Mesothelial cell of epicardium (in vitro differentiated cells): ENCODE results near the gene HTR2A. TPM values are rescaled to one million over a fixed set of nuclear protein-coding genes. Genes with fewer than 3 reads are reported as not detected.

Experiments
- DNase-seq, 2 experiments: peaks; one replicate each; pipeline ENCODE4 v3.0.0; 2021; ENCODE audit warnings: low spot score in 2 of 2; ENCODE audit not compliant: unreplicated experiment in 2 of 2
- H3K27ac Mint-ChIP-seq: 2 replicates; pipeline ENCODE4 v1.8.0; 2021; ENCODE audit warnings: mixed read lengths
- H3K27me3 Mint-ChIP-seq: 2 replicates; pipeline ENCODE4 v1.8.0; 2021; ENCODE audit warnings: low read depth, mixed read lengths
- H3K36me3 Mint-ChIP-seq: 2 replicates; pipeline ENCODE4 v1.8.0; 2021; ENCODE audit warnings: mixed read lengths
- H3K4me1 Mint-ChIP-seq: 2 replicates; pipeline ENCODE4 v1.8.0; 2021; ENCODE audit warnings: mixed read lengths
- H3K4me3 Mint-ChIP-seq: 2 replicates; pipeline ENCODE4 v1.8.0; 2021; ENCODE audit warnings: mild to moderate bottlenecking, moderate library complexity, mixed read lengths
- H3K9me3 Mint-ChIP-seq: 2 replicates; pipeline ENCODE4 v1.8.0; 2021; ENCODE audit warnings: mixed read lengths
- CTCF ChIP-seq: fragments of 200-600 bp; sonication (generic); IDR thresholded peaks from one replicate; pipeline ENCODE4 v1.5.0; 2021; ENCODE audit warnings: antibody characterized with exemption; ENCODE audit not compliant: unreplicated experiment
- total RNA-seq: library from RNA; stranded (reverse); gene quantifications from 3 replicates; pipeline ENCODE4 v1.2.1, GENCODE V29; 2021

Gene HTR2A
- total RNA-seq, 1 donor from 2014 or later: 0.83 TPM

- TF ChIP-seq CTCF: no peak
- no peak for DNase-seq
- Mint-ChIP-seq H3K4me1 (no peaks in the 10 kb centered on the region), H3K36me3 (no peaks in the 10 kb centered on the region), H3K4me3 (no peak overlapping the region), H3K9me3 (peaks cover 14% of the 10 kb centered on the region), H3K27ac (no peak overlapping the region), H3K27me3 (no peaks in the 10 kb centered on the region)
These were observed 17.5 kb upstream of the HTR2A start for GRCh38 chr13:46914341-46914740.

DNA sequence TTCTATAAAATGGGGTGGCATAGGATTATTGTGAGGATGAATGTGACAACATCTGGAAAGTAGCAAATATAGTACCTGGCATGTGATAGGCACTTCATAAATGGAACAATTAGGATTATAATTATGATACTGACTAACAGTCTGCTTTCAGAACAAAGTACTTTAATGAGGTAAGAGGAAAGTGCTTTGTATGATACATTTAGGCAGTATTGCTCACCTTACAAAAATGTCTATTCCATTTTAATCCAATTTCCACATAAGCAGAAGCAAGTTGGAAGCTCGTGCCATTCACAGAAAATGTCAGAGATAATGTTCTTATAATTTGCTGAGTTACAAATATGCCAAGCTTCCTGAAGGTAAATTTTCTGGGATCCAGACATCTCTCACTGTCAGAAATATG is 16.9 kb upstream of the HTR2A start:
- no peak for DNase-seq
- H3K27ac Mint-ChIP-seq: no peak overlapping the region
- no peaks in the 10 kb centered on the region for H3K4me1 Mint-ChIP-seq
- H3K27me3 Mint-ChIP-seq: no peaks in the 10 kb centered on the region
- H3K9me3 Mint-ChIP-seq: peaks cover 9% of the 10 kb centered on the region
- no peak for TF ChIP-seq CTCF
- H3K4me3 Mint-ChIP-seq: no peak overlapping the region
- H3K36me3 Mint-ChIP-seq: no peaks in the 10 kb centered on the region

GRCh38 chr13:46909042-46909441 is 12.2 kb upstream of the HTR2A start:
- Mint-ChIP-seq H3K27me3 (no peaks in the 10 kb centered on the region), H3K36me3 (no peaks in the 10 kb centered on the region), H3K4me1 (no peaks in the 10 kb centered on the region), H3K9me3 (peaks cover 8% of the 10 kb centered on the region), H3K27ac (no peak overlapping the region), H3K4me3 (no peak overlapping the region)
- DNase-seq: no peak
- TF ChIP-seq CTCF: no peak

- no peak for TF ChIP-seq CTCF
- no peak for DNase-seq
- Mint-ChIP-seq H3K36me3 (no peaks in the 10 kb centered on the region), H3K27me3 (no peaks in the 10 kb centered on the region), H3K9me3 (peaks cover 8% of the 10 kb centered on the region), H3K4me1 (peaks cover 4% of the 10 kb centered on the region), H3K4me3 (no peak overlapping the region), H3K27ac (no peak overlapping the region)
These were observed 11.6 kb upstream of the HTR2A start for GRCh38 chr13:46908501-46908900.

- Mint-ChIP-seq H3K36me3 (no peaks in the 10 kb centered on the region), H3K27ac (no peak overlapping the region), H3K4me1 (peaks cover 9% of the 10 kb centered on the region), H3K27me3 (no peaks in the 10 kb centered on the region), H3K9me3 (no peaks in the 10 kb centered on the region), H3K4me3 (no peak overlapping the region)
- no peak for DNase-seq
- no peak for TF ChIP-seq CTCF
These were observed 9.6 kb upstream of the HTR2A start for GRCh38 chr13:46906405-46906804.

GRCh38 chr13:46905249-46905648 is 8.4 kb upstream of the HTR2A start:
- H3K27me3 Mint-ChIP-seq: no peaks in the 10 kb centered on the region

More at GRCh38 chr13:46905249-46905648, 8.4 kb upstream of the HTR2A start:
- H3K27ac Mint-ChIP-seq: no peak overlapping the region
- no peak for TF ChIP-seq CTCF
- no peaks in the 10 kb centered on the region for H3K9me3 Mint-ChIP-seq
- H3K4me3 Mint-ChIP-seq: no peak overlapping the region
- no peaks in the 10 kb centered on the region for H3K36me3 Mint-ChIP-seq
- no peak for DNase-seq
- H3K4me1 Mint-ChIP-seq: peaks cover 9% of the 10 kb centered on the region
